HEK293 (cell line): ENCODE results near the gene ADAMTS16.

Experiments used
- CTCF ChIA-PET: fragments of 350-600 bp; formaldehyde crosslinking; extraction: SDS; loops from one replicate; lab custom pipeline; 2021; ENCODE audit warnings: antibody characterized with exemption; lab: Yijun Ruan, JAX
- POLR2A ChIA-PET: fragments of 300-600 bp; formaldehyde crosslinking; extraction: SDS; loops from one replicate; lab custom pipeline; 2020; ENCODE audit warnings: antibody characterized with exemption, inconsistent platforms; lab: Yijun Ruan, JAX
- H3K27ac ChIP-seq: fragments of 200-500 bp; sonication (Bioruptor generic); 2 replicates; pipeline ENCODE4 v1.5.1; 2014; ENCODE audit warnings: low read depth, low read length, control low read depth, inconsistent platforms; ENCODE audit errors: extremely low read depth
- H3K36me3 ChIP-seq, 2 experiments: fragments of 200-500 bp in 1 of 2; sonication (Bioruptor generic) in 1 of 2; 1 replicate in 1 of 2; 2 replicates in 1 of 2; pipeline ENCODE4 v1.5.1; 2014 to 2017; ENCODE audit warnings: inconsistent platforms in 2 of 2, low read length in 2 of 2; ENCODE audit not compliant: control insufficient read depth in 2 of 2, insufficient read depth in 1 of 2
- H3K4me1 ChIP-seq: fragments of 200-500 bp; sonication (Bioruptor generic); 2 replicates; pipeline ENCODE4 v1.5.1; 2014; ENCODE audit warnings: mild to moderate bottlenecking, low read length, inconsistent platforms; ENCODE audit not compliant: control insufficient read depth, insufficient read depth
- H3K4me3 ChIP-seq: 2 replicates; pipeline ENCODE4 v1.5.1; 2011; ENCODE audit warnings: low read depth, mild to moderate bottlenecking, control low read depth, low read length, moderate library complexity
- H3K9me3 ChIP-seq: fragments of 200-500 bp; sonication (Bioruptor generic); 2 replicates; pipeline ENCODE4 v1.5.1; 2014; ENCODE audit warnings: low read depth, low read length, inconsistent platforms; ENCODE audit not compliant: control insufficient read depth, insufficient read depth
- GLI4 ChIP-seq: fragments of 450-650 bp; formaldehyde crosslinking; IDR thresholded peaks from 2 replicates; pipeline ENCODE4 v1.5.1; 2016; ENCODE audit warnings: missing biosample characterization, missing genetic modification characterization
- OSR2 ChIP-seq: fragments of 450-650 bp; formaldehyde crosslinking; IDR thresholded peaks from 2 replicates; pipeline ENCODE4 v1.5.1; 2016; ENCODE audit warnings: missing biosample characterization, missing genetic modification characterization
- SP2 ChIP-seq: fragments of 450-650 bp; formaldehyde crosslinking; IDR thresholded peaks from 2 replicates; pipeline ENCODE4 v1.5.1; 2016; ENCODE audit warnings: missing biosample characterization, missing genetic modification characterization
- YY1 ChIP-seq: fragments of 450-650 bp; formaldehyde crosslinking; IDR thresholded peaks from 2 replicates; pipeline ENCODE4 v1.5.1; 2018; ENCODE audit warnings: missing biosample characterization, missing genetic modification characterization
- ZBTB1 ChIP-seq: fragments of 450-650 bp; formaldehyde crosslinking; IDR thresholded peaks from 2 replicates; pipeline ENCODE4 v1.5.1; 2016; ENCODE audit warnings: missing biosample characterization, missing genetic modification characterization
- ZNF133 ChIP-seq: fragments of 450-650 bp; formaldehyde crosslinking; IDR thresholded peaks from 2 replicates; pipeline ENCODE4 v1.5.1; 2016; ENCODE audit warnings: missing biosample characterization, missing genetic modification characterization
- ZNF155 ChIP-seq: fragments of 450-650 bp; formaldehyde crosslinking; IDR thresholded peaks from 2 replicates; pipeline ENCODE4 v1.5.1; 2016; ENCODE audit warnings: missing biosample characterization, missing genetic modification characterization
- ZNF169 ChIP-seq: fragments of 450-650 bp; formaldehyde crosslinking; IDR thresholded peaks from 2 replicates; pipeline ENCODE4 v1.5.1; 2016; ENCODE audit warnings: missing biosample characterization, missing genetic modification characterization
- ZNF184 ChIP-seq: fragments of 450-650 bp; IDR thresholded peaks from 2 replicates; pipeline ENCODE4 v1.5.1; 2018; ENCODE audit warnings: missing biosample characterization, mild to moderate bottlenecking, missing genetic modification characterization
- ZNF221 ChIP-seq: fragments of 450-650 bp; formaldehyde crosslinking; IDR thresholded peaks from 2 replicates; pipeline ENCODE4 v1.5.1; 2017; ENCODE audit warnings: missing biosample characterization, missing genetic modification characterization, borderline replicate concordance
- ZNF324 ChIP-seq: fragments of 450-650 bp; formaldehyde crosslinking; IDR thresholded peaks from 2 replicates; pipeline ENCODE4 v1.5.1; 2016; ENCODE audit warnings: missing biosample characterization, missing genetic modification characterization
- ZNF335 ChIP-seq: fragments of 450-650 bp; formaldehyde crosslinking; conservative IDR thresholded peaks from 2 replicates; pipeline ENCODE4 v1.5.1; 2016; ENCODE audit warnings: missing biosample characterization, missing genetic modification characterization
- ZNF341 ChIP-seq: fragments of 450-650 bp; formaldehyde crosslinking; IDR thresholded peaks from 2 replicates; pipeline ENCODE4; 2016; ENCODE audit warnings: low read depth, missing biosample characterization, missing genetic modification characterization
- ZNF510 ChIP-seq: fragments of 450-650 bp; formaldehyde crosslinking; IDR thresholded peaks from 2 replicates; pipeline ENCODE4 v1.5.1; 2018; ENCODE audit warnings: mild to moderate bottlenecking, missing genetic modification characterization, missing biosample characterization; ENCODE audit not compliant: insufficient replicate concordance
- ZNF530 ChIP-seq: fragments of 450-650 bp; formaldehyde crosslinking; IDR thresholded peaks from 2 replicates; pipeline ENCODE4 v1.5.1; 2016; ENCODE audit warnings: low read depth, missing biosample characterization, missing genetic modification characterization
- ZNF626 ChIP-seq: fragments of 450-650 bp; sonication (Bioruptor Pico); formaldehyde crosslinking; IDR thresholded peaks from 2 replicates; pipeline ENCODE4 v1.5.1; 2018; ENCODE audit warnings: missing biosample characterization, missing genetic modification characterization, inconsistent platforms
- ZNF658 ChIP-seq: fragments of 450-650 bp; formaldehyde crosslinking; IDR thresholded peaks from 2 replicates; pipeline ENCODE4; 2016; ENCODE audit warnings: missing biosample characterization, missing genetic modification characterization
- ZNF791 ChIP-seq: fragments of 450-650 bp; formaldehyde crosslinking; IDR thresholded peaks from 2 replicates; pipeline ENCODE4 v1.5.1; 2016; ENCODE audit warnings: missing biosample characterization, missing genetic modification characterization
- TF ChIP-seq, protein P1 (sequence below): fragments of 450-650 bp; formaldehyde crosslinking; IDR thresholded peaks from 2 replicates; pipeline ENCODE4 v1.5.1; 2016; ENCODE audit warnings: missing biosample characterization, missing genetic modification characterization
- TF ChIP-seq, protein P2 (sequence below): fragments of 450-650 bp; formaldehyde crosslinking; IDR thresholded peaks from 2 replicates; pipeline ENCODE4 v1.5.1; 2016; ENCODE audit warnings: missing biosample characterization, missing genetic modification characterization
- TF ChIP-seq, protein P3 (sequence below): fragments of 450-650 bp; formaldehyde crosslinking; IDR thresholded peaks from 2 replicates; pipeline ENCODE4 v1.5.1; 2017; ENCODE audit warnings: missing biosample characterization, missing genetic modification characterization
- TF ChIP-seq, protein P4 (sequence below): fragments of 450-650 bp; formaldehyde crosslinking; IDR thresholded peaks from 2 replicates; pipeline ENCODE4 v1.5.1; 2016; ENCODE audit warnings: missing biosample characterization, missing genetic modification characterization, low read depth

Gene ADAMTS16

DNA sequence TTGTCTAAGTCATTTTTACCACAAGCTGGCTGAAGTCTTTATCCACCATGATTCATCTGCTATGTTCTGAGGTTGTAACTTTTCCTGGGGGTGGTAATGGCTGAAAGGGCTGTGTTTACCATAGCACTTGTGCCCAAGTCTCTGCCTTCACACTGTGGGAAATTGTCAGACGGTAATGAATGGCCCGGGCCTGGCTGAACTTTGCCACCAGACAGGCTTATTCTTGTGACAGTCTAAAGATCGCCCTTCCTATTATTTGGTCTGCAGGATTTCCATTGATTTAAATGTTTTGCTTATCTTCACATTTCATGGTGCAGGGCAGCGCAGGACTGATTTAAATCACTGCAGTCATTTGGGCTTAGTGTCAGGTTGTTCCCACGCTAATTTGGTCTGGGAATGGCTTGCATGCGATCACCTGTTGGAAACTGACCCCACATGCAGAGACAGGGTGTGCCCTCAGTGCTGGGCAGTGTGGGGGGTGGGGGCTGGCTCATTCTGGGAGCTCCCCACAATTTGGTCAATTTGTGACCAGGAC lies 173.0 kb downstream of the ADAMTS16 start:
- no peak overlapping the region for H3K27ac ChIP-seq
- POLR2A ChIA-PET = no interaction called here
- no peaks in the 10 kb centered on the region for H3K36me3 ChIP-seq
- peaks cover 6% of the 10 kb centered on the region; the same call in 1 of the 2 replicates for H3K4me1 ChIP-seq
- no peak overlapping the region for H3K4me3 ChIP-seq
- TF ChIP-seq GLI4 (no peak), SP2 (tag by site-specific recombination) (no peak), ZNF184 (tag by site-specific recombination) (no peak), ZNF658 (tag by site-specific recombination) (no peak), OSR2 (tag by site-specific recombination) (no peak), ZNF324 (no peak)
- TF ChIP-seq, protein P1, sequence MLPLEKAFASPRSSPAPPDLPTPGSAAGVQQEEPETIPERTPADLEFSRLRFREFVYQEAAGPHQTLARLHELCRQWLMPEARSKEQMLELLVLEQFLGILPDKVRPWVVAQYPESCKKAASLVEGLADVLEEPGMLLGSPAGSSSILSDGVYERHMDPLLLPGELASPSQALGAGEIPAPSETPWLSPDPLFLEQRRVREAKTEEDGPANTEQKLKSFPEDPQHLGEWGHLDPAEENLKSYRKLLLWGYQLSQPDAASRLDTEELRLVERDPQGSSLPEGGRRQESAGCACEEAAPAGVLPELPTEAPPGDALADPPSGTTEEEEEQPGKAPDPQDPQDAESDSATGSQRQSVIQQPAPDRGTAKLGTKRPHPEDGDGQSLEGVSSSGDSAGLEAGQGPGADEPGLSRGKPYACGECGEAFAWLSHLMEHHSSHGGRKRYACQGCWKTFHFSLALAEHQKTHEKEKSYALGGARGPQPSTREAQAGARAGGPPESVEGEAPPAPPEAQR = no peak
- TF ChIP-seq, protein P2, sequence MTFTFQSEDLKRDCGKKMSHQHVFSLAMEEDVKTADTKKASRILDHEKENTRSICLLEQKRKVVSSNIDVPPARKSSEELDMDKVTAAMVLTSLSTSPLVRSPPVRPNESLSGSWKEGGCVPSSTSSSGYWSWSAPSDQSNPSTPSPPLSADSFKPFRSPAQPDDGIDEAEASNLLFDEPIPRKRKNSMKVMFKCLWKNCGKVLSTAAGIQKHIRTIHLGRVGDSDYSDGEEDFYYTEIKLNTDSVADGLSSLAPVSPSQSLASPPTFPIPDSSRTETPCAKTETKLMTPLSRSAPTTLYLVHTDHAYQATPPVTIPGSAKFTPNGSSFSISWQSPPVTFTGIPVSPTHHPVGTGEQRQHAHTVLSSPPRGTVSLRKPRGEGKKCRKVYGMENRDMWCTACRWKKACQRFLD (tag by site-specific recombination) = no peak
- TF ChIP-seq, all 188 proteins: peak for 0
- no peaks in the 10 kb centered on the region for H3K9me3 ChIP-seq
- CTCF ChIA-PET = interaction anchor here (1.5 kb wide), 1 partner anchor 26 kb away, joined by 7 read pairs; no protein-coding TSS in a partner anchor

DNA sequence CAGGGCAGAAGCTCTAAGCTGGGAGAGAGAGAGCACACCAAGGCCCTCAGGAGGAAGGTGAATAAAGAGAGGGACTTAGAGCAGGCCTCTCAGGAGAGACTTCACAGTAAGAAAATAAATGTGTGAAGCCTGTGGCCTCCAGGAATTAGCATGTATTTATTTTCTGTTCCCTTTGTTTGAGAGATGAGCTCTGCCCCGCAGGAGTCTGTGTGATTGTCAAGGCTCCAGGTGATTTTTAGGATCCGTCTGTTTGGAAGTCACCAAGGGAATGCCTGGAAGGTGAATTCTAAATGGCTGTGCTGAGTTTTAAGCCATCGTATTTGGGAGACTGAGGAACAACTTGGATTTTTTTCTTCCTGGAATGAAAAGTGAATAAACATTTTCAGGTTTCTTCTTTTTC lies 174.0 kb downstream of the ADAMTS16 start:
- Histone ChIP-seq H3K4me3 (no peak overlapping the region), H3K27ac (no peak overlapping the region), H3K36me3 (no peaks in the 10 kb centered on the region), H3K4me1 (peaks cover 6% of the 10 kb centered on the region; the same call in 1 of the 2 replicates), H3K9me3 (no peaks in the 10 kb centered on the region)
- TF ChIP-seq, protein P1 = no peak
- TF ChIP-seq ZNF169 (tag by site-specific recombination) = no peak
- TF ChIP-seq ZNF530 = no peak
- TF ChIP-seq ZNF335 = no peak
- no peak for TF ChIP-seq ZNF626 (tag by site-specific recombination)
- TF ChIP-seq ZNF341 (tag by site-specific recombination) = no peak
- TF ChIP-seq ZNF510 (tag by site-specific recombination) = no peak
- no peak for TF ChIP-seq ZNF791
- TF ChIP-seq ZNF221 = no peak
- no peak for TF ChIP-seq ZNF133
- TF ChIP-seq, protein P3, sequence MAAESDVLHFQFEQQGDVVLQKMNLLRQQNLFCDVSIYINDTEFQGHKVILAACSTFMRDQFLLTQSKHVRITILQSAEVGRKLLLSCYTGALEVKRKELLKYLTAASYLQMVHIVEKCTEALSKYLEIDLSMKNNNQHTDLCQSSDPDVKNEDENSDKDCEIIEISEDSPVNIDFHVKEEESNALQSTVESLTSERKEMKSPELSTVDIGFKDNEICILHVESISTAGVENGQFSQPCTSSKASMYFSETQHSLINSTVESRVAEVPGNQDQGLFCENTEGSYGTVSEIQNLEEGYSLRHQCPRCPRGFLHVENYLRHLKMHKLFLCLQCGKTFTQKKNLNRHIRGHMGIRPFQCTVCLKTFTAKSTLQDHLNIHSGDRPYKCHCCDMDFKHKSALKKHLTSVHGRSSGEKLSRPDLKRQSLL (tag by site-specific recombination) = no peak
- no peak for TF ChIP-seq YY1
- no peak for TF ChIP-seq ZBTB1
- TF ChIP-seq, protein P4, sequence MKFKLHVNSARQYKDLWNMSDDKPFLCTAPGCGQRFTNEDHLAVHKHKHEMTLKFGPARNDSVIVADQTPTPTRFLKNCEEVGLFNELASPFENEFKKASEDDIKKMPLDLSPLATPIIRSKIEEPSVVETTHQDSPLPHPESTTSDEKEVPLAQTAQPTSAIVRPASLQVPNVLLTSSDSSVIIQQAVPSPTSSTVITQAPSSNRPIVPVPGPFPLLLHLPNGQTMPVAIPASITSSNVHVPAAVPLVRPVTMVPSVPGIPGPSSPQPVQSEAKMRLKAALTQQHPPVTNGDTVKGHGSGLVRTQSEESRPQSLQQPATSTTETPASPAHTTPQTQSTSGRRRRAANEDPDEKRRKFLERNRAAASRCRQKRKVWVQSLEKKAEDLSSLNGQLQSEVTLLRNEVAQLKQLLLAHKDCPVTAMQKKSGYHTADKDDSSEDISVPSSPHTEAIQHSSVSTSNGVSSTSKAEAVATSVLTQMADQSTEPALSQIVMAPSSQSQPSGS (tag by site-specific recombination) = no peak
- TF ChIP-seq ZNF155 (tag by site-specific recombination) = no peak
- CTCF ChIA-PET = interaction anchor here (1.2 kb wide), 1 partner anchor 15 kb away, joined by 6 read pairs; no protein-coding TSS in a partner anchor
- POLR2A ChIA-PET = no interaction called here
